ENCODE results near the gene COG1.

The COG1 gene

GRCh38 chr17:73231395-73231794, 38.5 kb downstream of the COG1 start:
- DNase-seq = no peak

- DNase-seq = peak; percentile 98
Measured at GRCh38 chr17:73231841-73232586, 39.2 kb downstream of the COG1 start.

- no peak for DNase-seq
Measured at GRCh38 chr17:73232587-73233373, 39.9 kb downstream of the COG1 start.

GRCh38 chr17:73234736-73235135, 41.9 kb downstream of the COG1 start:
- DNase-seq = no peak

GRCh38 chr17:73237714-73238113, 44.9 kb downstream of the COG1 start:
- DNase-seq = no peak

GRCh38 chr17:73240561-73240960, 47.7 kb downstream of the COG1 start:
- DNase-seq = no peak

GRCh38 chr17:73247726-73248125, 54.9 kb downstream of the COG1 start:
- DNase-seq = no peak

GRCh38 chr17:73248532-73248931, 55.7 kb downstream of the COG1 start:
- DNase-seq = no peak

- DNase-seq = peak; percentile 50
Measured at GRCh38 chr17:73249700-73250099, 56.8 kb downstream of the COG1 start.

- DNase-seq = no peak
Measured at GRCh38 chr17:73250851-73251640, 58.2 kb downstream of the COG1 start.

- DNase-seq = no peak
Measured at GRCh38 chr17:73251871-73252270, 59.0 kb downstream of the COG1 start.

GRCh38 chr17:73255671-73256181, 62.9 kb downstream of the COG1 start:
- peak; percentile 64 for DNase-seq

GRCh38 chr17:73256220-73256619, 63.4 kb downstream of the COG1 start:
- no peak for DNase-seq

- no peak for DNase-seq
Measured at GRCh38 chr17:73257516-73257915, 64.7 kb downstream of the COG1 start.
